Measurements from ENCODE around the gene RPS19BP1.

DNA sequence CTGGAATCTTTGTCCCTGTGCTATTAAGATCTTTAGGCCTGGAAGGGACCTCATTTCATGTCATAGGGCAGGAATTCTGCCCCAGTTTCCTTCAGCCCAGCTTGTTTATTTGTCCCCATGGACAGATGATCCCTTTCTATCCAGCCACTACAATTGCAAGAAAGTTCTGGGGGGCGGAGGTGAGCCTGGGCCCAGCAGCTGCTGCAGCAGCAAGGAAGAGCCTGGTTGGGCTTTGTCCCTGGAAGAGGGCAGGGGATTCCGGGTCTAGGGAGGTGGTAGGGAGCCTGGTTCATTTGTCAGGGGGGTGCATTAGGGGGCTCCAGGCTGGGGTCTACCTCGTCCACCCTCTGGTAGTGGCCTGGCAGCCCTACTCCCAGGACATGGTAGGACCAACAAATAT is 21.6 kb upstream of the RPS19BP1 start:
- TF ChIP-seq, protein P1, sequence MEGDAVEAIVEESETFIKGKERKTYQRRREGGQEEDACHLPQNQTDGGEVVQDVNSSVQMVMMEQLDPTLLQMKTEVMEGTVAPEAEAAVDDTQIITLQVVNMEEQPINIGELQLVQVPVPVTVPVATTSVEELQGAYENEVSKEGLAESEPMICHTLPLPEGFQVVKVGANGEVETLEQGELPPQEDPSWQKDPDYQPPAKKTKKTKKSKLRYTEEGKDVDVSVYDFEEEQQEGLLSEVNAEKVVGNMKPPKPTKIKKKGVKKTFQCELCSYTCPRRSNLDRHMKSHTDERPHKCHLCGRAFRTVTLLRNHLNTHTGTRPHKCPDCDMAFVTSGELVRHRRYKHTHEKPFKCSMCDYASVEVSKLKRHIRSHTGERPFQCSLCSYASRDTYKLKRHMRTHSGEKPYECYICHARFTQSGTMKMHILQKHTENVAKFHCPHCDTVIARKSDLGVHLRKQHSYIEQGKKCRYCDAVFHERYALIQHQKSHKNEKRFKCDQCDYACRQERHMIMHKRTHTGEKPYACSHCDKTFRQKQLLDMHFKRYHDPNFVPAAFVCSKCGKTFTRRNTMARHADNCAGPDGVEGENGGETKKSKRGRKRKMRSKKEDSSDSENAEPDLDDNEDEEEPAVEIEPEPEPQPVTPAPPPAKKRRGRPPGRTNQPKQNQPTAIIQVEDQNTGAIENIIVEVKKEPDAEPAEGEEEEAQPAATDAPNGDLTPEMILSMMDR (IDR thresholded peaks at IDR 0.05 in 4 of 5, conservative IDR thresholded peaks at IDR 0.05 in 1 of 5): no peak
- TF ChIP-seq POLR2A (IDR thresholded peaks at IDR 0.05): no peak
